ENCODE measurements around the gene FAT3. TPM values are rescaled to one million over a fixed set of nuclear protein-coding genes. Genes with fewer than 3 reads are reported as not detected.

The FAT3 gene
- polyA plus RNA-seq, 3 donors from 2014 or later, result not detected

DNA sequence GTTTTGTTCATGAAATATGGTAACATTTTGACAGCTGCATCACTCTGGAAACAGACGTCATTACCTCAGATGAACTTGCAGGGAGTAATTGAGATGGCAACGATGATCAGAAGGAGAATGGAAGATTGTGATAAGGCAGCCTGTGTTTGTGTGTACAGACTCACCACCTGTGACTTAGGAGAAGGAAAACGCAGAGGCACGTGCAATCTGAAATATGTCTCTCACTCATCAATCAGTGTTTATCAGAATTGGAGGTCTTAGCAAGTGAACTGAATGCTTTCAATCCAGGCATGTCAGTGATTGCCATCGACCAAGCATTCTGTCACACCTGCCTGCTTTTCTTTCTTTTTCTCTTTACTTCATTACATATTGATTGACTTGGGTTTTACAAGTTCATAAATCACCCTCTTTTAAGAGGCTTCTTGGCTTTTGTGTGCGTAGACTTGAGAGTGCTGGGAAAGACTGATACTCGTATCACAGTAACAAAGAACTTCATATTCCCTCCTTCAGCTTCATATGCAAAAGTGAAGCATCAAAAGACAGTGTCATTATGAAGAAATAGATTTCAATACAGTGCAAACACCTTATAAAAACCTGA is 24.6 kb downstream of the FAT3 start:
- Mint-ChIP-seq H3K27ac (no peak overlapping the region), H3K36me3 (no peaks in the 10 kb centered on the region), H3K4me1 (no peaks in the 10 kb centered on the region), H3K9me3 (peaks cover 0 to 20% (median 8%) of the 10 kb centered on the region in 6 donors), H3K27me3 (ENCODE audit: low read depth in 3 of 3) (peaks cover 0 to 2% (median 0%) of the 10 kb centered on the region in 3 donors), H3K4me3 (no peak overlapping the region)
- no peak for DNase-seq

DNA sequence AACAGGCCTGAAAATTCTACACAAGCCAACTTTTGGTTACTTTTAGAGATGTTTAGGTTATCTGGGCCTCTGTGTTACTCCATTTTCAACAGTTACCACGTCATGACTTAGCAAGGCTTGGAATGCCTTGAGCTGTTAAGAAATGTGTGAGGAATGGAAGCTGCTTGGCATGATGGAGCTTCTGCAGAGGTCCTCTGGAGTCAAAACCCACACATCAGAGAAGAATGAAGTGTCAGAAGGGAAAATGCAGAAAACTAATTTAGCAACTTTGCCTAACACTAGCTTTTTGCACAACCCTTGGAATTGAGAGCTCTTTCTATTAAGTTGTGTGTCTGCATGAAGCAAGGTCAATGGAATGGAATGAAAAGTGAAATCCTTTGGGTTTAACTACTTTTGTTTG is 27.4 kb downstream of the FAT3 start:
- no peaks in the 10 kb centered on the region for H3K4me1 Mint-ChIP-seq
- H3K4me3 Mint-ChIP-seq, result no peak overlapping the region
- no peak for DNase-seq
- H3K9me3 Mint-ChIP-seq, result peaks cover 0 to 14% (median 4%) of the 10 kb centered on the region in 6 donors
- no peaks in the 10 kb centered on the region for H3K36me3 Mint-ChIP-seq
- H3K27me3 Mint-ChIP-seq (ENCODE audit: low read depth in 3 of 3), result peaks cover 0 to 2% (median 0%) of the 10 kb centered on the region in 3 donors
- H3K27ac Mint-ChIP-seq, result no peak overlapping the region

DNA sequence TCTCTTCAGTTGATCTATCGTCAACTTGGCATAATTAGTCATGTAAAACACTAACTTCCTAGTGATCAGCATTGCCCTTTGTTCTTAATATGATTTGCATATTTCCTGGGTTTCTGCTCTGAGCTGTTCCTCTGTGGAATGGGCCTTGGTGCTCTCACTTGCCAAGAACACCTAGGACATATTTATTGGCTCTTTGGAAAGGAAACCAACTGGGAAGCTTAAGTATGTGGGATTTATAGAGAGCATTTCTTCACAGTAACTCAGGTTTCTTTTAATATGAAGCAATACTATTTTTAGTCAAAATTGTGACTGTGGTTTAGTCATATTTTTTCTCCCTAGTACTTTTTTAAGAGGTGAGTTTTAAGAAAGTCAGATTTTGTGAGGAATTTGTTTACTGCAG is 28.8 kb downstream of the FAT3 start:
- no peaks in the 10 kb centered on the region for H3K36me3 Mint-ChIP-seq
- H3K4me3 Mint-ChIP-seq, result no peak overlapping the region
- no peaks in the 10 kb centered on the region for H3K4me1 Mint-ChIP-seq
- H3K27ac Mint-ChIP-seq, result no peak overlapping the region
- H3K9me3 Mint-ChIP-seq, result peaks cover 1 to 14% (median 5%) of the 10 kb centered on the region in 6 donors
- H3K27me3 Mint-ChIP-seq (ENCODE audit: low read depth in 3 of 3), result peaks cover 0 to 2% (median 0%) of the 10 kb centered on the region in 3 donors
- no peak for DNase-seq

DNA sequence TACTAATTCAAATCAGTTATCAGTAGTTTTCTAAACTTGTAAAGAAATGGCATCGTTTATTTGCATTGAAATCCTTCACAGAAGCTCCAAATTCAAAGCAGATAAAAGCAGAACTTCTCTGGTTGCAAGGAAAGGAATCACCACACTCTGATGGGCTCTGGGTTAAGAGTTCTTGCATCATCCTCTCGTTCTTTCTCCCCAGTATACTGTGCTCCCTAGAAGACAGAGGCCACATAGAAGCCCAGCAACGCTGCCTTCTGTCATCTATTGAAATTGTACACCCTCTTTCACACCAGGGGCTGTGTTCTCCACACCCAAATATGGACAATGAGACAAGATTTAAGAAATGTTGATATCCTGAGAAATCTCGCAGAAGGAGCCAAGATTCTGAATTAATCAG is 29.3 kb downstream of the FAT3 start:
- no peak overlapping the region for H3K4me3 Mint-ChIP-seq
- H3K27ac Mint-ChIP-seq, result no peak overlapping the region
- no peaks in the 10 kb centered on the region for H3K36me3 Mint-ChIP-seq
- H3K27me3 Mint-ChIP-seq (ENCODE audit: low read depth in 3 of 3), result peaks cover 0 to 2% (median 0%) of the 10 kb centered on the region in 3 donors
- no peaks in the 10 kb centered on the region for H3K4me1 Mint-ChIP-seq
- no peak for DNase-seq
- peaks cover 1 to 14% (median 6%) of the 10 kb centered on the region in 6 donors for H3K9me3 Mint-ChIP-seq

DNA sequence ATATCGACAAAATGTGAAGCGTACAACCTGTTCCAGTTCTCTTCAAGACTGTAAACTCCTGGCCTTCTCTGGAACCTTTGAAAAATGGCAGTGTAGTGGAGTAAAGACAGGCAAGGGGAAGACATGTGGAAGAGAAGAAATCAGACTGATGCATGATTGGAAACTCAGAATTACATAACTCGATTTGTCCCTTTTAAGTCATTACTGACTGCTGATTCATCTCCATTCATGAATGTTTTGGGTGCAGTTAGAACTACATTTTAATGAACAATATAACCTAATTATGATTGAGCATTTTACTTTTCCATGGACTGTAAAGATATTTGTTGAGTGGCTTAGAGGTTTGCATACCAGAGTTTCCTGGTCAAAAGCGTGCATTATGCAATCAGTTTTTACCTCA is 32.9 kb downstream of the FAT3 start:
- Mint-ChIP-seq H3K27me3 (ENCODE audit: low read depth in 3 of 3) (peaks cover 0 to 2% (median 0%) of the 10 kb centered on the region in 3 donors), H3K4me1 (no peaks in the 10 kb centered on the region), H3K4me3 (no peak overlapping the region), H3K27ac (no peak overlapping the region), H3K36me3 (no peaks in the 10 kb centered on the region), H3K9me3 (peaks cover 1 to 14% (median 9%) of the 10 kb centered on the region in 6 donors)
- DNase-seq, result no peak

DNA sequence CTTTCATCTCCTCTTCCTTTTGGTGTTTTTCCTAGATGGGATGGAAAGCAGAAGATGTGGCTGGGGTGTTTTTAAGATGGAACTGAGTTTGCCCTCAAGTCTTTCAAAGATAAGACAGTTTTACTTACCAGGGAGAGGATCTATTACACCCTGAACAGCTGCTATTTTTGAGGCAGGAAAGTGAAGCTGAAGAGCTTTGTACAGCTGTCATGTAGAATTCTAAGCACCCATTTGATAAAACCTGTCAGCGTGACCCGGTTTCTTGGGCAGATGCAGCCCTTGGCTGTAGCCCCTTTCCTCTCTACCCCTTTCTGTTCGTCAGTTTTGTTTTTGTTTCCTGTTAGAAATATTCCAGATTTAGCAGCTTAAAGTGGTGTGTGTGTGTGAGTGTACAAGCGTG is 35.2 kb downstream of the FAT3 start:
- no peaks in the 10 kb centered on the region for H3K4me1 Mint-ChIP-seq
- no peaks in the 10 kb centered on the region for H3K27me3 Mint-ChIP-seq (ENCODE audit: low read depth in 3 of 3)
- H3K27ac Mint-ChIP-seq, result no peak overlapping the region
- H3K36me3 Mint-ChIP-seq, result no peaks in the 10 kb centered on the region
- no peak for DNase-seq
- H3K9me3 Mint-ChIP-seq, result peaks cover 0 to 18% (median 5%) of the 10 kb centered on the region in 6 donors
- no peak overlapping the region for H3K4me3 Mint-ChIP-seq

DNA sequence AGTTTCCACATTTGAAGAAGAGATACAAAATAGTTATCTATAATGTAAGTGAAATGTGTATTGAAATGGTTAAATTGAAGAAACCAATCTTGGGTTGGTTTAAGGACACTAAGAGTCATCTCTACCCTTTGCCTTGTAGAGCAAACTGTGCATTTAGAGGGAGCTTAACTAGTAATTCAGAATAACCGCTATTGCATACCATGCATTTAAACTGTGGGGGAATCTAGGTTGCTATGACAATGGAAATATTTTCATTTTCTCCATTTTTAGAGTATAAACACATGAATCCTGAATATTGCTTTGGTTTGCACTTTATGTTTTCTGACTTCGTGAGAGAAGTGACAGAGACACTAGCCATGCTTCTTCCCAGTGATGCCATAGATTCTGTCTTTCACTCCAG is 39.7 kb downstream of the FAT3 start:
- Mint-ChIP-seq H3K27me3 (ENCODE audit: low read depth in 3 of 3) (no peaks in the 10 kb centered on the region), H3K36me3 (no peaks in the 10 kb centered on the region), H3K9me3 (peaks cover 0 to 19% (median 6%) of the 10 kb centered on the region in 6 donors), H3K4me1 (no peaks in the 10 kb centered on the region), H3K27ac (no peak overlapping the region), H3K4me3 (no peak overlapping the region)
- DNase-seq, result no peak

DNA sequence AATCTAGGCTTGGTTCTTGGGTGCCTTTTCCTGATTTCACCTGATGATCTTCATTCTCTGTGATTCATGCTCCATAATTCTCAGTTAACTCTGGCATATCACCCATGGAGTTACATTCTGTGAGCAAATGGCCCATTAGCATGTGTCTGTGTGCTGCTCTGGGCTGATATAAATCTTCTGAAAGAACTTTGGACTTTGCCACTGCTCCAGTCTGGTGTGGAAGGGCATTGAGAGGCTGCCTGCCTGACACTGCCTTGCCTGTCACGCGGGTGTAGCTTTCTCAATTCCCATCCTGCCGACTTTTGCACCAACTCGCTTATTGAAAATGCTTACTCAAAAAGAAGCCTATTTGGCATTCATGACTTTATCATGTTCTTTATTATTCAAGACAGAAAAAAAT is 42.2 kb downstream of the FAT3 start:
- peaks cover 2 to 24% (median 9%) of the 10 kb centered on the region in 6 donors for H3K9me3 Mint-ChIP-seq
- no peaks in the 10 kb centered on the region for H3K4me1 Mint-ChIP-seq
- no peaks in the 10 kb centered on the region for H3K36me3 Mint-ChIP-seq
- H3K4me3 Mint-ChIP-seq, result no peak overlapping the region
- H3K27ac Mint-ChIP-seq, result no peak overlapping the region
- no peak for DNase-seq
- H3K27me3 Mint-ChIP-seq (ENCODE audit: low read depth in 3 of 3), result peaks cover 0 to 1% (median 0%) of the 10 kb centered on the region in 3 donors

DNA sequence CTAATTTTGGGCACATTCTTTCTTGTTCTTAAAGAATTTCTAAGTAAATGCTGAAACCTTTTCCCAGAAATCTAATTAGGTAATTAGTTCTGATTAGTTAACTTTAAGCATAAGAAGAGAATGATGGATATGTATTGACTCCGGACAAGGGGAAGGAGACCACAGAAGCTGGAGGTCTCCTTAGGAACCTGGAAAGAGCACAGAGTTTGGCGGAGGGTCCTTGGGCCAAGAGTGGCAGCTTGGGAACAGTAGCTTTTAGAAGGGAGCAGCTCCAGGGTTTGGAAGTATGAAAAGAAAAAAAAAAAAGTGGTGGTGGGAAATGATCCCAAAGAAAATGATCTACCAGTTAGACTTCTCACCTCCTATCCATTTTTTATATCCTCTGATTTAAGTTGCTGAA is 42.7 kb downstream of the FAT3 start:
- H3K36me3 Mint-ChIP-seq, result no peaks in the 10 kb centered on the region
- no peak for DNase-seq
- no peak overlapping the region for H3K27ac Mint-ChIP-seq
- peaks cover 0 to 25% (median 9%) of the 10 kb centered on the region in 6 donors for H3K9me3 Mint-ChIP-seq
- H3K4me1 Mint-ChIP-seq, result no peaks in the 10 kb centered on the region
- peaks cover 0 to 1% (median 0%) of the 10 kb centered on the region in 3 donors for H3K27me3 Mint-ChIP-seq (ENCODE audit: low read depth in 3 of 3)
- no peak overlapping the region for H3K4me3 Mint-ChIP-seq

DNA sequence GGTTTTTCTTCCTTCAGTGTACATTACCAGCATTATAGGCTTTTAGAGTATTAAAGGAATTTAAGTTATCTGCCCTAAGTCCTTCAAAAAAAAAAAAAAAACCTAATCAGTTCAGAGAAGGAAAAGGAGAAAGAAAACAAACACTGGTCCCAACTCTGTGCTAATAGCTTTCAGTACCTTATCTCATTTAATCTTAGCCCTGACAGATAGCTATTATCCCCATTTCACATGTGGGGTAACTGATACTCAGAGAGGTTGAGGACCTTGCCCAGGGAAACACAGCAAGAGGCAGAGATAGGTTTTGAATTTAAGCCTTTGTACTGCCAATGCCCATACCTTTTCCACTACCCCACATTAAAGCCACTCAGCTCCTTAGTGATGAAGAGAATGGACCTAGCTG is 43.4 kb downstream of the FAT3 start:
- Mint-ChIP-seq H3K36me3 (no peaks in the 10 kb centered on the region), H3K27ac (no peak overlapping the region), H3K27me3 (ENCODE audit: low read depth in 3 of 3) (peaks cover 0 to 2% (median 1%) of the 10 kb centered on the region in 3 donors), H3K4me3 (no peak overlapping the region), H3K9me3 (peaks cover 0 to 23% (median 9%) of the 10 kb centered on the region in 6 donors), H3K4me1 (no peaks in the 10 kb centered on the region)
- no peak for DNase-seq

DNA sequence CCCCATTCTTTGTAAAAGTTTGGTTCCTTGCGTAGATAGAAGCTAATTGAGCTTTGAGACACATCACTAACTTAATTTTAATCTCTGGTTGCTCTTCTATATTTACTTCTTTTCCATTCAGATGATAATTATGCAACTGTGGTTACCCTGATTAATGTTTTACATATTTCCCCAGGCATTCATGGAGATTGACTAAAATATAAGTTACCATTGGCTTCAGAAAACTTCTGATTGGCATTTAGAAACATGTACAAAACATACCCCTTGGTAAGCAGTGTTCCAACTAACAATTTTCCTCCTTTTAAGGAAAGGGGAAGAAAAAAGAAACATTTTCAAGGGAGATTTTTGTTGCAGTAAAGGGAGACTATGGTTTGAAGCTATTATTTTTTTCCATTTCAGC is 43.9 kb downstream of the FAT3 start:
- H3K27me3 Mint-ChIP-seq (ENCODE audit: low read depth in 3 of 3), result peaks cover 0 to 2% (median 1%) of the 10 kb centered on the region in 3 donors
- H3K36me3 Mint-ChIP-seq, result no peaks in the 10 kb centered on the region
- no peak overlapping the region for H3K4me3 Mint-ChIP-seq
- H3K27ac Mint-ChIP-seq, result no peak overlapping the region
- peaks cover 0 to 19% (median 8%) of the 10 kb centered on the region in 6 donors for H3K9me3 Mint-ChIP-seq
- DNase-seq, result no peak
- H3K4me1 Mint-ChIP-seq, result no peaks in the 10 kb centered on the region

DNA sequence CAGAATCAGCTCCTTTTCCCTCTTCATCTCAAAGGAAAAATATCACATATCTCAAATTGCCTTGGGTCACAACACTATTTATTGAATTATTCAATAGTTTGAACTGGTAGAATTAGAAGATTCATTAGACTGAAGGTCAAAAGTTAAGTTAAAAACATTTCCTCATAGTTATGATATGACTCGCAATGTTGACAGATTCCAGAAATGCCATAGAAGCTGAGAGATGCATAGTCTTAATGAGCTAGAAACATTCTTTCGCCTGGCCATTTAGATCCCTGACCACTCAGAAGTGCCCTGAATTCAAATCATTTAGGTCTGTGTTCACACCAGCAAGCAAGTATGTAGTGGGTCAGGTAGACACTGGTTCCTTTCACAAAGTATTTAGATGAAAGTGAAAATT is 44.4 kb downstream of the FAT3 start:
- H3K27me3 Mint-ChIP-seq (ENCODE audit: low read depth in 3 of 3), result peaks cover 0 to 2% (median 1%) of the 10 kb centered on the region in 3 donors
- no peak overlapping the region for H3K27ac Mint-ChIP-seq
- no peak overlapping the region for H3K4me3 Mint-ChIP-seq
- DNase-seq, result no peak
- H3K4me1 Mint-ChIP-seq, result no peaks in the 10 kb centered on the region
- H3K36me3 Mint-ChIP-seq, result no peaks in the 10 kb centered on the region
- H3K9me3 Mint-ChIP-seq, result peaks cover 0 to 19% (median 8%) of the 10 kb centered on the region in 6 donors

DNA sequence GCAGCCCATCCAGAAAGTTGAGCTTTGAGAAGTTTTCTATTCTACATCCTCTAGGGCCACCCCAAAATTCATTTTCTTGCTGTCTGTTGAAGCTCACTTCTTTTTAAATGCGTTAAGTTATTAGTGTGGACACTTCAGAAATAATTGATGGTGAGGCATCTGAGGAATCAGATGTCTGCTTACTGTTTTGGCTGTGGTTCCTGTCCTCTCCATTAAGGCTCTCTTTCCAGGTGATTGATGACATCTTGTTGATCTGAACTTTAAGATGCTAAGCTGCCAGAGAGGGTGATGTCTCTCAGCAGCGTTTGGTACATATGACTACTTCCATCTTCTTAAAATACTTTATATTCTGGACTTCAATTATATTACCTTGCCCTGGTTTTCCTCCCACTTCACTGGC is 45.2 kb downstream of the FAT3 start:
- Mint-ChIP-seq H3K27ac (no peak overlapping the region), H3K27me3 (ENCODE audit: low read depth in 3 of 3) (peaks cover 0 to 2% (median 1%) of the 10 kb centered on the region in 3 donors), H3K4me1 (no peaks in the 10 kb centered on the region), H3K36me3 (no peaks in the 10 kb centered on the region), H3K4me3 (no peak overlapping the region), H3K9me3 (peaks cover 0 to 20% (median 8%) of the 10 kb centered on the region in 6 donors)
- DNase-seq, result no peak

DNA sequence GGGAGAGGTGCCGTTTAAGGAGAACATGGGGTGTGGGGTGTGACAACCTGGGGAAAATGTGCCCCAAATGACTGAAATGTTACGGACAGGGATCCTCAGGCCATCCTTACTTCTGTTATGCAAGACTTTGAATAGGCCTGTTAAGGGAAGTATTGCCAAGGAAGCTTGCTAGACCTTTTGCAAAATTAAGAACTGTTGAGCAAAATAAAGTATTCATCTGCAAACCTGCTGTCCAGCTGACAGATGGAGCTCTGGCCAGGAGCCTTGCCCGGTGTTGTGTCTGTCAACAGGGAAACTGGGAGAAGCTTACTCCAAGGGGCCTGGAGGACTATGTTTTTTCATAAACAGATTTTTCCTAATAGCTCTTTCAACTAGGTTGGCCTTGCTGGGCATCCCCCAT is 48.0 kb downstream of the FAT3 start:
- H3K27me3 Mint-ChIP-seq (ENCODE audit: low read depth in 3 of 3), result peaks cover 0 to 5% (median 3%) of the 10 kb centered on the region in 3 donors
- H3K36me3 Mint-ChIP-seq, result no peaks in the 10 kb centered on the region
- H3K4me3 Mint-ChIP-seq, result no peak overlapping the region

More for the DNA sequence above, 48.0 kb downstream of the FAT3 start:
- peaks cover 4 to 23% (median 10%) of the 10 kb centered on the region in 6 donors for H3K9me3 Mint-ChIP-seq
- no peak for DNase-seq
- no peaks in the 10 kb centered on the region for H3K4me1 Mint-ChIP-seq
- H3K27ac Mint-ChIP-seq, result no peak overlapping the region

Measured in immature natural killer cell (primary cell).